Globus pallidus (tissue), 1 donor: ENCODE measurements around the gene COL7A1.

Experiments
- DNase-seq: peaks from one replicate; pipeline ENCODE4 v3.0.0-alpha.2; 2015; ENCODE audit warnings: low spot score

Gene COL7A1

GRCh38 chr3:48591886-48592518 lies 3.1 kb downstream of the COL7A1 start:
- DNase-seq, result no peak

DNA sequence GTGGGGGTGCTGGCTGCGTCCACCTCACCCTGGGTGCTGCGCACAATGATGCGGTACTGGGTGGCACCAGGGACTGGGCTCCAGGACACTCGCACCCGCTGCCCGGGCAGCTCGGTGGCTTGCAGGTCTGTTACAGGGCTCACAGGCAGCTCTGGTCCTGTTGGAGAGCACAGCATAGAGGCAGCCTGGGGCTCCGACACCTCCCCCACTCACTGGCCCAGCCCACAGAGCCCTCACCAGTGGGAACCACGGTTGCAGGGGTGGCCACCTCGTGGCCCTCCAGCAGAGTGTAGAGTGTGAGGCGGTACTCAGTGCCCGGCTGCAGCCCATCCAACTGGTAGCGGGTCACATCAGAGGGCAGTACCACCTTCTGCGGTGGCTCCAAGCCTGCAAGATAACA lies 3.7 kb downstream of the COL7A1 start:
- DNase-seq, result no peak

DNA sequence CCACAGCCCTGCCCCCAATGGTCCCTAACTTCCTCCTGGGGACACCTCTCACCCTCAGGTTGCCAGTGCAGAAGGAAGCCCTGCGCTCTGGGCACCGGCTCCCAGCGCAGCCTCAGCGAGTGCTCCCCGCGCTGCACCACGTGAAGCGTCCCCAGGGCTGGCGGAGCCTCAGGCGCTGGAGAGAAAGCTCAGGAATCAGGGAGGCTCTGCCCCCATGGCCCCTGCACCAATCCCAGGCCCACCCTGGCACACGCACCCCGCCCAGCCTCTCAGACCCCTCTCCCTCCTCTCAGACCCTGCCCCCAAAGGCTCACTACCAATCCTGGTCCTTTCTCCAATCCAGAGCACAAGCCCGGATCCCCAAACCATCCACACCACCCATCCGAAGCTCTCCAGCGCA lies 6.9 kb downstream of the COL7A1 start:
- DNase-seq, result no peak

DNA sequence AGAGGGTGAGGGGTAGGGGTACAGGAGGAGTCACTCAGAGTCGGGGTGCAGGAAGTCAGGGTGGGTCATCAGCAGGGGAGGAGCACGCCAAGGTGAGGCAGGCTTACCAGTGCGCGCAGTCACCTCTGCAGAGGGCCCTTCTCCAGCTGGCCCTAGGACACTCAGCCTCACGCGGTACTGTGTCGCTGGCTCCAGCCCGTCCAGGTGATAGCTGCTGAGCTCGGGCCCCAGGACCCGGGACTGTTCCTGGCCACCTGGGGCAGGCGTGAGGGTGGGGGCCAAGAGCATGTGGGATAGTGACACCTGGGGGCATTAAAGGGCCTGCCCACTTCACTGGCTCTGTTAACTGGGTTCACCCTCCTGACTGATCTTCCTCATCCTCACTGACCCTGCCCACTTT lies 7.4 kb downstream of the COL7A1 start:
- no peak for DNase-seq

- DNase-seq, result no peak
Measured at GRCh38 chr3:48585411-48585810, 9.7 kb downstream of the COL7A1 start.

GRCh38 chr3:48584836-48585235 lies 10.3 kb downstream of the COL7A1 start:
- DNase-seq, result no peak

DNA sequence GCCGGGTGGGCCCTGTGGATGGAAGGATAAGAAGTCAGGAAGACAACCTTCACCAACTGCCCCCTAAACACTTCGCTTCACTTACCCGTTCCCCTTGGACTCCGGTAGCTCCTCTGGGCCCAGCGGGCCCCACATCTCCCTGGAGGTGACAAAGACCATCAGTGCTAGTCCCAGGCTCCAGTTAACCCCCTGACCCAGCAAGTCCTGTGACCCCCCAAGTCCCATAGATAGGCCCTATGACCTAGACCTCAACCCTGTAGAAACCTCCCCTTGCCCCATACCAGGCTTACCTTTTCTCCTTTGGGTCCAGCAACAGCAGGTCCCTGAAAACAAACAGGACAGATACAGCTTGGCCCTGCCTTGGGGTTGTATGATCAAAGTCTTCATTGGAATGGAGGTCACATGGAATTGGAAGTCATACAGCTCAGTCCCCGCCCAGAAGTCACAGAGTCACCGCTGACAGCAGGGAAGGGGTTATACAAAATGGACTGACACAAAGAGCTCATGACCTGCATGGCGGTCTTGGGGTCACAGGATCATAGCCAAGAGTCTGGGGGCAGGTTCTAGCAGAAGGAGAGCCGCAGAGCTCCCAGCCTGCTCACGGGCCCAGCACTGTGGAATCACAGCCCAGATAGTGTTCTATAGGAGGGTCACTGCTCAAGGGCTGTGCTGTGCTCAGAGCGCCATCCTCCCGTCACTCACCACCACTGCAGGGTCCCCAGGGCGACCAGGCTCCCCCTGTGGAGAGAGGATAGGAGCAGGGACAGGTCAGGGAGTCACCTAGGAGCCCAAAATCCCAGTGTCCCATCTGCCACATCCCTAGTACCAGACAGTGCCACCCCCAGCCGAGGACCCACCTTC lies 13.3 kb downstream of the COL7A1 start:
- DNase-seq, result no peak

DNA sequence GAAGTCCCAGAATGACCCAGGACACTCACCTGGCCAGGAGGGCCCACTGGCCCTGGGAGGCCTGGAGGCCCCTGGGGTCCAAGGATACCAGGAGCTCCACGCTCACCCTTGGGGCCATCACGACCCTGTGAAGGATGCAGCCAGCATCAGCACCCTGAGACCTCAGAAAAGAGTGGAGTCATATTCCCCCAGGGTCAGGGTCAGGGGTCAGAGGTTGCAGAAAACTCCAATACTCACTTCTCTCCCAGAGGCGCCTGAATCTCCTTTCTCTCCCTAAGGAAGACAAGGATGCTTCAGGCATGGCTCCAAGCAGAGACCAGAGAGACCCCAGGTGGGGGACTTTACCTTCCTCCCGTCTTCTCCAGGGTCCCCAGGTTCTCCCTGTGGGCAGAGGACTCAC lies 18.5 kb downstream of the COL7A1 start:
- DNase-seq, result no peak

- no peak for DNase-seq
Measured at GRCh38 chr3:48575366-48575765, 19.8 kb downstream of the COL7A1 start.

DNA sequence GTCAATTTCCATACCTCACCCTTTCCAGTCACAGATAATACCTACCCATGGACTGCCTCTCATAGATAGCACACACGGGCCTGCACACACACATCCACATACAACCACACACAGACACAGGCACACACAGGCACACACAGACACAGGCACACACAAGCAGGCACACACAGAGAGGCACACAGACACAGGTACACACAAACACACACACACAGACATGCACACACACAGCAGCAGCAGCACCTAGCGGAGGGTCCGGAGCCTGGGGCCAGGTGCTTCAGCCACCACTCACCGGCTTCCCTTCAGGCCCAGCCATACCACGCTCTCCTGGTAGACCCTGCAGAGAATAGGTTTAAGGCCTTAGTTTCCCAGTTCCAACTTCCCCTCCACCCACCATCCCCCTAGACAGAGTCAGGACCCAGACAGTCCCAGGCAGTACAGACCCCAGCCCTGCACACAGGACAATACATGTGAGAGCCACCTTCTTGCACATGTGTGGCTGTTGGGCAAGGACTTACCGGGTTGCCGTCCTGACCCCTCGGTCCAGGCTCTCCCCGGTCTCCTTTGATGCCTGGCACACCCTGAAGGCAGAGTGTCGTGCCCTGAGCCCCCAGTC lies 21.1 kb downstream of the COL7A1 start:
- no peak for DNase-seq

DNA sequence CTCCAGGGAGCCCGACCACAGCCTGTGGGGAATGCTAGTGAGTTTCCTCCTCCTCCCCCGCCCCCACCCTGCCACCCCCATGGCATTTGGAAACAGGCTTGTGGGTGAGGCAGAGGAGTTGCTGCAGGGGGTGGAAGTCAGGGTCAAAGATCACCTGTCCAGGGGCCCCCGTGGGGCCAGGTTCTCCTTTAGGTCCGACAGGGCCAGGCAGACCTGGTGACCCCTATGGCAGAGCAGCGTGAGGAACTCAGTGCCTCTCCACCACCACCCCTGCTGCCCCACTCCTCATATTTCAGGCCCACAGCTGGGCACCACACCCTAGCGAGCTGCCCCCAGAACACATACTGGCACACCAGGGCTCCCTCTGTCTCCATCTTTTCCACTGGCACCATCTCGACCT lies 22.6 kb downstream of the COL7A1 start:
- no peak for DNase-seq

DNA sequence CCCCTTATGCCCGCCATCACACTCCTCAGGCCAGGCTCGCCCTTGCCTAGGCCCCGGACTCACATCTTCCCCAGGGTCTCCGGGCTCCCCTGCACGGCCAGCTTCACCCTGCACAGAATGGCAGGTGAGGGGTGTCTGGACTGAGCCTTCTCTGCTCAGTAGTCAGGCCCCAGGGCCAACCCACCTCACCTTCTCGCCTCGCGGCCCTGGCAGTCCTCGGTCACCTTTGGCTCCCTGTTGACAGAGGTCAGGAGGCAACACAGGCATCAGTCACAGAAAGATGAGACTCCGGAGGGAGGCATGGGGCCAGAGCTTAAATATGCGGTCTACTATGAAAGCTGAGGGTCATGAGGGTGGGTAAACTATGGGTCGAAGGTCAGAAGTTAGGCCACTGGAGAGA lies 23.2 kb downstream of the COL7A1 start:
- DNase-seq, result no peak

DNA sequence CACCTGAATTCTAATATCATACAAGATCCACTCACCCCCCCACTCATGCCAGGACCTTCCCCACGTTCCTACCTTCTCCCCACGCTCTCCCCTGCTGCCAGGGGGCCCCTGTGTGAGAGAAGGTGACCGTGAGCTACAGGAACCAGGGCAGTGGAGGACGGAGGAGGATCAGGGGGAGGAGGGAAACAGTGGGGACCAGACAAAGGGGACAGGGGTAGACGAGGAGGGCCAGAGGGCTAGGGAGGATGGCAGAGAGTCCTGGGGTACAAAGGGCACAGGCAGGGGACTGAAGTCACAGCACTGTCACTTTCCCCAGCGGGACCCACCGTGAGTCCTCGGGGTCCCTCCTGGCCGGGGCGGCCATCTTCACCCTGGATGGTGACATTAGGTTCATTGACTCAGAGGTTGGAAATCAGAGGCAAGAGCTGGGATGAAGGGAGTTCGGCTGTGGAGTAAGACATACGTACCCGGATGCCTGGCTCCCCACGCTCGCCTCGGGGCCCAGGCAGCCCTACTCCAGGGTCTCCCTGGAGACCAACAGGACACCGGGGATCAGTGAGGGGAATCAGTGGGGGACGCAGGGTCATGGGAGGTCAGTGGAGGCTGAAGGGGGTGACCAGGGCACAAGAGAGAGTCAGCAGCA lies 25.2 kb downstream of the COL7A1 start:
- DNase-seq, result no peak

GRCh38 chr3:48569400-48569799 lies 25.7 kb downstream of the COL7A1 start:
- no peak for DNase-seq

DNA sequence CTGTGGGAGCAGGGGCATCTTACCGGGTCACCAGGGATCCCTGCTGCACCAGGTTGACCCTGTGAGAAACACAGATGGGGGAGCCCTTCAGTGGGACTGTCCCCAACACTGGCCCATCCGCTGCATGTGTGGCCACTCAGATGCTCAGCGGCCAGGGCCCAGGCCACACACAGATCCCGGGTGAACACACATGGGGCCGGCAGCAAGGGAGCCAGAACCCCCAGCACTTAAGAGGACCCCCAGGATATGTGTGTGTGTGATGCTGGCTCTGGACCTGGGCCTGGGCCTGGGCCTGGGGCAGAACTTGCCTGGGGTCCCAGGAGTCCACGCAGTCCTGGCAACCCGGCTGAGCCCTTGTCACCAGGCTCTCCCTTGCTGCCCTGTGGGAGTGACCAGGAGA lies 26.7 kb downstream of the COL7A1 start:
- no peak for DNase-seq

- no peak for DNase-seq
Measured at GRCh38 chr3:48567500-48567899, 27.6 kb downstream of the COL7A1 start.

- no peak for DNase-seq
Measured at GRCh38 chr3:48567090-48567489, 28.0 kb downstream of the COL7A1 start.

- DNase-seq, result no peak
Measured at GRCh38 chr3:48566401-48566760, 28.7 kb downstream of the COL7A1 start.

DNA sequence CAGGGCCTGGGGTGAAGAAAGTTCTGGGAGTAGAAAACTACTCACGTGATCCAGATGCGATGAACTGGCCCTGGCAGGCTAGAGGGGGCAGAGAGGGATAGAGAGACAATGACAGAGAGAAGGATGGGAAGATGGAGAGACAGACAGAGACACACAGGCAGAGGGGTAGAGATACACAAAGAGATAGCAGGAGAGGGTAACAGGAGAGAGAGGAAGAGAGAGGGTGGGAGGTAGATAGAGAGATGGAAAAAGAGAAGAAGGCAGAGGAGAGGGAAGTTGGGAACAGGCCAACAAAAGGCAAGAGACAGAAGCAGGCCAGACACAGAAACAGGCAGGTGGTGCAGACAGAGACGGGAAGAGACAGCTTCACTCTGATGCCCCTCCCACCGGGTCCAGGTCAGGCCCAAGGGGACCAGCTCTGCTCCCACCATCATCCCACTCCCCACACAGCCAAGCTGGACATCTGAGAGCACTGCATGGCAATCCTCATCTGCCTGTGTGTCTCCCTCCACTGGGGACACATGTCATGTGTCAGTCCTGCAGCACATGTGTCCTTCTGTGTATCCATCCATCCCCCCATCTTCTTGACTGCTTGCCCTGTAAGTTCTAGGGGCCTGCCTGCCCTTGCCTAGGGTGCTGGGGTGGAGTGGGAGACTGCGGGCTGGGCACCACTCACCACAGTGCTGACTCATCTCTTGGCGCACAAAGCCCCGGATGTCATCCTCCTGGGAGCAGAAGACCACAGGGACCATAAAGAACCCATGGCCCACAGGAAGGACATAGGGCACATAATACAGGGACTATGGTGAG lies 29.3 kb downstream of the COL7A1 start:
- DNase-seq, result no peak

- no peak for DNase-seq
Measured at GRCh38 chr3:48565186-48565585, 29.9 kb downstream of the COL7A1 start.

GRCh38 chr3:48564667-48565066 lies 30.5 kb downstream of the COL7A1 start:
- no peak for DNase-seq

GRCh38 chr3:48564022-48564421 lies 31.1 kb downstream of the COL7A1 start:
- peak; percentile 72 for DNase-seq
